IMR-90 (cell line): ENCODE results near the gene MECR. TPM values are rescaled to one million over a fixed set of nuclear protein-coding genes. Genes with fewer than 3 reads are reported as not detected.

Experiments used
- ATAC-seq: fragments of 200-7000 bp; cut with Tn5 transposase; 2 replicates; pipeline ENCODE4 v1.9.1; 2020; ENCODE audit warnings: low read depth, mild to moderate bottlenecking, moderate library complexity
- BruUV-seq: library from RNA; stranded (reverse); fragments of 400-500 nt; replicated peaks from 2 replicates; lab custom pipeline; 2021; lab: Mats Ljungman, UMichigan
- CTCF ChIA-PET: fragments of 300-600 bp; formaldehyde crosslinking; extraction: SDS; loops from one replicate; lab custom pipeline; 2021; ENCODE audit warnings: antibody characterized with exemption; lab: Yijun Ruan, JAX
- POLR2A ChIA-PET: fragments of 300-600 bp; sonication (Branson Sonifier 250); formaldehyde crosslinking; loops from one replicate; lab custom pipeline; 2022; ENCODE audit warnings: antibody characterized with exemption; ENCODE audit not compliant: unreplicated experiment; lab: Charles Lee
- DNase-seq: peaks from one replicate; pipeline ENCODE4 v3.0.0; 2013
- H2AFZ ChIP-seq: replicated peaks from 2 replicates; pipeline ENCODE3; 2013; ENCODE audit warnings: low read length, mild to moderate bottlenecking; ENCODE audit not compliant: poor library complexity
- H2AK5ac ChIP-seq: 2 replicates; pipeline ENCODE4 v1.6.1; 2013; ENCODE audit warnings: low read depth, low read length, inconsistent platforms
- H2AK9ac ChIP-seq: replicated peaks from 2 replicates; pipeline ENCODE3; 2013; ENCODE audit warnings: mild to moderate bottlenecking, low read depth, low read length, moderate library complexity; ENCODE audit not compliant: poor library complexity
- H2BK120ac ChIP-seq: 2 replicates; pipeline ENCODE4 v1.6.1; 2013; ENCODE audit warnings: low read depth, low read length, inconsistent platforms
- H2BK15ac ChIP-seq: 3 replicates; pipeline ENCODE4 v1.6.1; 2013; ENCODE audit warnings: low read depth, low read length, inconsistent platforms
- H2BK20ac ChIP-seq: 2 replicates; pipeline ENCODE4 v1.6.1; 2013; ENCODE audit warnings: low read depth, mild to moderate bottlenecking, inconsistent platforms, low read length, moderate library complexity
- H2BK5ac ChIP-seq: 2 replicates; pipeline ENCODE4 v1.6.1; 2013; ENCODE audit warnings: mild to moderate bottlenecking, low read depth, low read length, inconsistent platforms; ENCODE audit not compliant: poor library complexity, severe bottlenecking
- H3K14ac ChIP-seq: replicated peaks from 2 replicates; pipeline ENCODE4 v1.6.1; 2013; ENCODE audit warnings: low read depth, low read length, inconsistent platforms
- H3K18ac ChIP-seq: 2 replicates; pipeline ENCODE4 v1.6.1; 2013; ENCODE audit warnings: low read depth, low read length, control low read depth
- H3K23ac ChIP-seq: 2 replicates; pipeline ENCODE4 v1.6.1; 2013; ENCODE audit warnings: low read depth, low read length, inconsistent platforms
- H3K27ac ChIP-seq: 2 replicates; pipeline ENCODE4 v1.5.1; 2013; ENCODE audit warnings: mild to moderate bottlenecking, control low read depth, low read length; ENCODE audit not compliant: insufficient read depth
- H3K27me3 ChIP-seq: 2 replicates; pipeline ENCODE4 v1.6.1; 2013; ENCODE audit warnings: low read length; ENCODE audit not compliant: control insufficient read depth, insufficient read depth
- H3K36me3 ChIP-seq: 2 replicates; pipeline ENCODE4 v1.6.1; 2013; ENCODE audit warnings: low read length, mixed read lengths; ENCODE audit not compliant: control insufficient read depth, insufficient read depth
- H3K4ac ChIP-seq: 2 replicates; pipeline ENCODE4 v1.6.1; 2013; ENCODE audit warnings: low read depth, low read length, inconsistent platforms
- H3K4me1 ChIP-seq: 2 replicates; pipeline ENCODE4 v1.6.1; 2013; ENCODE audit warnings: low read length, mixed read lengths; ENCODE audit not compliant: control insufficient read depth, insufficient read depth
- H3K4me2 ChIP-seq: 2 replicates; pipeline ENCODE4 v1.6.1; 2013; ENCODE audit warnings: low read depth, mild to moderate bottlenecking, control low read depth, low read length, moderate library complexity
- H3K4me3 ChIP-seq: 2 replicates; pipeline ENCODE4 v1.5.1; 2013; ENCODE audit warnings: low read depth, mild to moderate bottlenecking, control low read depth, low read length, moderate library complexity; ENCODE audit not compliant: insufficient read depth
- H3K56ac ChIP-seq: 2 replicates; pipeline ENCODE4 v1.6.1; 2013; ENCODE audit warnings: low read length, inconsistent platforms; ENCODE audit not compliant: insufficient read depth; ENCODE audit errors: extremely low read depth
- H3K79me1 ChIP-seq, 2 experiments: 2 replicates each; pipeline ENCODE4 v1.6.1; 2013; ENCODE audit warnings: low read length in 2 of 2, inconsistent platforms in 1 of 2, low read depth in 1 of 2
- H3K9ac ChIP-seq: 2 replicates; pipeline ENCODE4 v1.6.1; 2013; ENCODE audit warnings: low read depth, low read length, control low read depth
- H3K9me1 ChIP-seq: 2 replicates; pipeline ENCODE4 v1.6.1; 2013; ENCODE audit warnings: low read length, inconsistent platforms; ENCODE audit not compliant: insufficient read depth
- H3K9me3 ChIP-seq: 2 replicates; pipeline ENCODE4 v1.6.1; 2013; ENCODE audit warnings: low read length; ENCODE audit not compliant: control insufficient read depth, insufficient read depth
- H4K20me1 ChIP-seq: 2 replicates; pipeline ENCODE4 v1.6.1; 2013; ENCODE audit warnings: low read length, inconsistent platforms; ENCODE audit not compliant: insufficient read depth
- H4K5ac ChIP-seq: 2 replicates; pipeline ENCODE4 v1.6.1; 2013; ENCODE audit warnings: mild to moderate bottlenecking, low read depth, low read length, control low read depth
- H4K8ac ChIP-seq, 2 experiments: 2 replicates each; pipeline ENCODE4 v1.6.1; 2013; ENCODE audit warnings: low read depth in 2 of 2, low read length in 2 of 2, control low read depth in 1 of 2, inconsistent platforms in 1 of 2
- H4K91ac ChIP-seq: 2 replicates; pipeline ENCODE4 v1.6.1; 2013; ENCODE audit warnings: low read depth, low read length, inconsistent platforms; ENCODE audit not compliant: insufficient read depth
- BHLHE40 ChIP-seq: fragments of 150-350 bp; IDR thresholded peaks from 2 replicates; pipeline ENCODE4 v1.6.1; 2016; ENCODE audit warnings: mild to moderate bottlenecking, low read depth, low read length
- CEBPB ChIP-seq: IDR thresholded peaks from 2 replicates; pipeline ENCODE4 v1.6.1; 2012; ENCODE audit warnings: low read depth, low read length, improper control_type of control experiment
- CHD1 ChIP-seq: IDR thresholded peaks from 2 replicates; pipeline ENCODE4 v1.6.1; 2012; ENCODE audit warnings: low read depth, low read length, improper control_type of control experiment
- FOS ChIP-seq: fragments of 150-350 bp; IDR thresholded peaks from 2 replicates; pipeline ENCODE4 v1.6.1; 2016; ENCODE audit warnings: low read depth, low read length
- MAZ ChIP-seq: IDR thresholded peaks from 2 replicates; pipeline ENCODE4 v1.6.1; 2012; ENCODE audit warnings: low read depth, mild to moderate bottlenecking, low read length, improper control_type of control experiment, moderate library complexity, borderline replicate concordance
- MXI1 ChIP-seq: IDR thresholded peaks from 2 replicates; pipeline ENCODE4 v1.6.1; 2012; ENCODE audit warnings: low read depth, mild to moderate bottlenecking, low read length, moderate library complexity, borderline replicate concordance
- POLR2A ChIP-seq: IDR thresholded peaks from 2 replicates; pipeline ENCODE4 v1.6.1; 2012; ENCODE audit warnings: mild to moderate bottlenecking, low read depth, low read length
- RAD21 ChIP-seq: IDR thresholded peaks from 2 replicates; pipeline ENCODE4 v1.6.1; 2012; ENCODE audit warnings: low read length, improper control_type of control experiment
- RFX5 ChIP-seq: IDR thresholded peaks from 2 replicates; pipeline ENCODE4 v1.8.0; 2012; ENCODE audit warnings: low read depth, mild to moderate bottlenecking, low read length, moderate library complexity
- WGBS, 2 experiments: methylation state at CpG; one replicate each; pipeline versions ENCODE4 v1.1.5 to v1.1.7; 2013; ENCODE audit warnings: missing lambda C conversion rate in 2 of 2; ENCODE audit not compliant: insufficient read length in 1 of 2; ENCODE audit errors: extremely low coverage in 2 of 2; 5-methylcytosine and 5-hydroxymethylcytosine counted together
- dilution Hi-C: fragments of 300-500 bp; cut with HindIII; formaldehyde crosslinking; loops from one replicate; pipeline ENCODE4 v1.14.3; 2018; ENCODE audit warnings: low sequenced_read_pairs; ENCODE audit not compliant: unreplicated experiment
- in situ Hi-C: fragments of 300-500 bp; cut with MboI; formaldehyde crosslinking; loops from 3 replicates; pipeline ENCODE4 v1.14.3; 2019; ENCODE audit warnings: low sequenced_read_pairs, inconsistent platforms, mixed read lengths
- intact Hi-C: fragments of 100-400 bp; cut with micrococcal nuclease; formaldehyde crosslinking; loops from 2 replicates; pipeline ENCODE4 v1.10.0; 2022
- polyA plus RNA-seq, 3 experiments: library from polyadenylated mRNA; depleted of rRNA; stranded (reverse); fragments of >200 nt; gene quantifications; 2 replicates each; pipeline ENCODE4 v1.2.3, GENCODE V29; 2012; ENCODE audit warnings: low replicate concordance in 1 of 3
- total RNA-seq: library from RNA; depleted of rRNA; stranded (reverse); fragments of >200 nt; gene quantifications from 2 replicates; pipeline ENCODE4 v1.2.3, GENCODE V29; 2012
- TF ChIP-seq, protein P1 (sequence below): fragments of 150-350 bp; IDR thresholded peaks from 2 replicates; pipeline ENCODE4 v1.6.1; 2017; ENCODE audit warnings: mild to moderate bottlenecking, antibody characterized with exemption, low read length, low read depth

MECR gene
- total and polyA plus RNA-seq, 2 of the 4 experiments (the other 2 are of a cell fraction): 20.3 to 24.8 TPM

DNA sequence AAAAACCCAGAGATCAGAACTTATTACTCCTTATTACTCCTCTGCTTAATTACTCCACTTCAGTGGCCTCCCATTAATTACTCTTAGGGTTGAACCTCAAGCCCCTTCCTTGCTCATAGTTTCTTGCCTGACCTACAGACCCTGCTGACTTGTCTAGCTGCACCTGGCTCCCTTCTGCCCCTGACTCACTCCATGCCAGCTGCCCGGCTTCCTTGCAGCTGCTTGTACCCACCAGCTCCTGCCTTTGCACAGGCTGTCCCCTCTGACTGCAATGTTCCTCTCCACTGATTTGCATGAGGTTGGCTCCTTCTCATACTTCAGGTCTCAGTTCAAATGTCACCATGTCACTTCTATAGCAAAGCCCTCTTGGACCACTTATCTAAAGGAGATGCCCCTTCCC, 3.7 kb upstream of the MECR start:
- CTCF ChIA-PET: no interaction called here
- 75% methylated on average over 1 of the region's 1 CpG; no CpG with 5 or more reads in 1 of the 2 experiments for WGBS, 2 experiments
- intact Hi-C loops (no loop called here), in situ Hi-C loops (loop anchor here (10.0 kb wide), 1 partner anchor 1480 kb away; no protein-coding TSS in a partner anchor), dilution Hi-C loops (no loop called here)
- H2AFZ ChIP-seq: no peak overlapping the region
- DNase-seq (no peak), ATAC-seq (no peak)
- H3K4ac ChIP-seq: no peak overlapping the region
- POLR2A ChIA-PET: no interaction called here
- no peak overlapping the region for H3K14ac ChIP-seq
- H3K4me1 ChIP-seq: peaks cover 12% of the 10 kb centered on the region
- no peak overlapping the region for H2AK5ac ChIP-seq
- H2BK5ac ChIP-seq: no peak overlapping the region
- no peak overlapping the region for H3K18ac ChIP-seq
- H4K5ac ChIP-seq: no peak overlapping the region
- H4K91ac ChIP-seq: no peak overlapping the region
- no peaks in the 10 kb centered on the region for H3K36me3 ChIP-seq
- peaks cover 4% of the 10 kb centered on the region; the same call in 1 of the 2 replicates for H3K27me3 ChIP-seq
- no peak overlapping the region for H3K23ac ChIP-seq
- TF ChIP-seq BHLHE40 (no peak), CHD1 (no peak), CEBPB (no peak), MXI1 (no peak), FOS (no peak), POLR2A (no peak), RAD21 (no peak), RFX5 (no peak), MAZ (no peak)
- TF ChIP-seq, protein P1, sequence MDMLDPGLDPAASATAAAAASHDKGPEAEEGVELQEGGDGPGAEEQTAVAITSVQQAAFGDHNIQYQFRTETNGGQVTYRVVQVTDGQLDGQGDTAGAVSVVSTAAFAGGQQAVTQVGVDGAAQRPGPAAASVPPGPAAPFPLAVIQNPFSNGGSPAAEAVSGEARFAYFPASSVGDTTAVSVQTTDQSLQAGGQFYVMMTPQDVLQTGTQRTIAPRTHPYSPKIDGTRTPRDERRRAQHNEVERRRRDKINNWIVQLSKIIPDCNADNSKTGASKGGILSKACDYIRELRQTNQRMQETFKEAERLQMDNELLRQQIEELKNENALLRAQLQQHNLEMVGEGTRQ: no peak
- no peak overlapping the region for H2BK20ac ChIP-seq
- no peaks in the 10 kb centered on the region for H3K9me1 ChIP-seq
- H3K79me1 ChIP-seq: peaks cover 16% of the 10 kb centered on the region in 2 experiments
- no TSS peak for BruUV-seq
- H3K27ac ChIP-seq: no peak overlapping the region
- no peak overlapping the region for H3K4me2 ChIP-seq
- no peak overlapping the region for H3K9ac ChIP-seq
- H3K9me3 ChIP-seq: no peaks in the 10 kb centered on the region
- no peak overlapping the region for H3K4me3 ChIP-seq
- H2AK9ac ChIP-seq: no peak overlapping the region
- no peak overlapping the region for H4K8ac ChIP-seq
- H4K20me1 ChIP-seq: no peaks in the 10 kb centered on the region
- no peak overlapping the region for H2BK120ac ChIP-seq
- H2BK15ac ChIP-seq: no peak overlapping the region
- H3K56ac ChIP-seq: no peak overlapping the region
